ENCODE results near the gene ALDH1A1.

- TF ChIP-seq CTCF (conservative IDR thresholded peaks at IDR 0.05) (no peak), EZH2 (IDR thresholded peaks at IDR 0.05; ENCODE audit: low read depth) (no peak)
Measured at GRCh38 chr9:72894342-72894741, 58.5 kb downstream of the ALDH1A1 start.

All from PC-9 (cell line).